C4-2B (cell line): Measurements from ENCODE around the gene IRX3.

ENCODE experiments used
- ZFX ChIP-seq: fragments of 450-650 bp; IDR thresholded peaks from 2 replicates; pipeline ENCODE4 v1.6.1; 2017
- TF ChIP-seq, protein P1 (sequence below): fragments of 450-650 bp; conservative IDR thresholded peaks from 2 replicates; pipeline ENCODE4 v1.5.1; 2017; ENCODE audit warnings: mild to moderate bottlenecking

DNA sequence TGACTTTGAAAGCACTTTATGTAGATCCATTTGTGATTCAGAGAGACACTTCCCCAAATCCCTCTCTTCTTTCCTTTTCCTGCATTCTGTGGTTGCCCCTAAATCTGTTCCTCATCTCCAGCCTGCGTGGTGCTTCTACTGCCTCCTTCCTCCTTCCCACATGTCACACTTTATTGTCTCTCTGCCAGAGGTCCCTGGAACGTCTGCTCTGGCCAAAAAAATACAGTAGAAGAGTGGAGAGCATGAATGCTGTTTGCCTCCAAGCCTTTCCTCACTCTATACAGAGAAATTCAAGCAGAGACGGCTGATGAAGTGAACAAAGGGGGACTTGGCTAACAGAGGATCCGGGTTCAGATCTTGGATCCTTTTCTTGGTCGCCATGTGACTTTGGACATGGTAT lies 22.8 kb upstream of the IRX3 start:
- TF ChIP-seq, protein P1, sequence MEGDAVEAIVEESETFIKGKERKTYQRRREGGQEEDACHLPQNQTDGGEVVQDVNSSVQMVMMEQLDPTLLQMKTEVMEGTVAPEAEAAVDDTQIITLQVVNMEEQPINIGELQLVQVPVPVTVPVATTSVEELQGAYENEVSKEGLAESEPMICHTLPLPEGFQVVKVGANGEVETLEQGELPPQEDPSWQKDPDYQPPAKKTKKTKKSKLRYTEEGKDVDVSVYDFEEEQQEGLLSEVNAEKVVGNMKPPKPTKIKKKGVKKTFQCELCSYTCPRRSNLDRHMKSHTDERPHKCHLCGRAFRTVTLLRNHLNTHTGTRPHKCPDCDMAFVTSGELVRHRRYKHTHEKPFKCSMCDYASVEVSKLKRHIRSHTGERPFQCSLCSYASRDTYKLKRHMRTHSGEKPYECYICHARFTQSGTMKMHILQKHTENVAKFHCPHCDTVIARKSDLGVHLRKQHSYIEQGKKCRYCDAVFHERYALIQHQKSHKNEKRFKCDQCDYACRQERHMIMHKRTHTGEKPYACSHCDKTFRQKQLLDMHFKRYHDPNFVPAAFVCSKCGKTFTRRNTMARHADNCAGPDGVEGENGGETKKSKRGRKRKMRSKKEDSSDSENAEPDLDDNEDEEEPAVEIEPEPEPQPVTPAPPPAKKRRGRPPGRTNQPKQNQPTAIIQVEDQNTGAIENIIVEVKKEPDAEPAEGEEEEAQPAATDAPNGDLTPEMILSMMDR = no peak
- TF ChIP-seq ZFX = no peak
